ENCODE measurements around the gene CNTNAP5.
A peak's percentile ranks its signal among the peaks of the same experiment; 100 is the strongest.

Gene CNTNAP5

DNA sequence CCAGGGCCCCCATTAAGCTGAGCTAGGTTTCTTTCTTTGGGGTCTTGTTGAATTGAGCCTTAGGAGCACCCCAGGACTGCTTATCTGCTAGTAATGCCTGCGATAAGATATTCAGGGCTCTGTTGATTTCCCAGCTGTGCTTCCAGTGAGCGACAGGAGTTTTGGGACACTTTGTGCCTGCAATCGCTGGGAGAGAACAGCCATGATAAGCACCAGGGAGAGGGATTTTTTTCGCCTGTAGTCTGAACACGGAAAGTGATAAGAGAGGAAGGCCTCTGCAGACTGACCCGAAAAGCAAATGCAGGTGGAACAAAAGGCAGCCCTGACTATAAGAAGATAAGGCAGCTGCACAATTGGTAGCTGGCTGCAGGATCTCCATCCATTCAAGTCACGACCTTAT is 244.3 kb downstream of the CNTNAP5 start:
- DNase-seq (ENCODE audit: low spot score): no peak

DNA sequence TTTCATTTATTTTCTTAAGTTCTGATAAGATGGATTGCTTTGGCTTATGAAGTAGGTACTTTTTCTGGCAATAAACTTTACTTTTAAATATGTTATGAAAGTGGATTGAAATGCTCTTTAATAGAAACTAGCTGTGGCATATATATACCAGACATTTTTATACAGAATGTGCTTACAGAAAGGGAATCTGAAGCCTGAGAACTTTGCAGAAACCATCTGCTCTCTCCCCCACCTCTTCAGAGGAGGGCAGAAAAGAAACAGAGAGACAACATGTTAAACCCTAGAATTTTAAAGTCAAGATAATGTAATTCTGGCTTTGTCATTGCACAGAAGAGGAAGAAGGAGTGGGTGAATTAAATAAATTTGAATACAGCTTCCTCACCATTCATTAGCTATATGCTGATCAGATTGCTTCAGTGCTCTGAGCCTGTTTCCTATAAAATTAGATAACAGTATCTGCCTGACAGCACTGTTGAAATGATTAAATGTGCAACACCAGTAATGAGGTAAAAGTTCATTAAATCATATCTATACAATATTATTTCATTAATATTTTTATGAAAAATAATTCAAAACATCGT is 247.3 kb downstream of the CNTNAP5 start:
- no peak for DNase-seq (ENCODE audit: low spot score)

DNA sequence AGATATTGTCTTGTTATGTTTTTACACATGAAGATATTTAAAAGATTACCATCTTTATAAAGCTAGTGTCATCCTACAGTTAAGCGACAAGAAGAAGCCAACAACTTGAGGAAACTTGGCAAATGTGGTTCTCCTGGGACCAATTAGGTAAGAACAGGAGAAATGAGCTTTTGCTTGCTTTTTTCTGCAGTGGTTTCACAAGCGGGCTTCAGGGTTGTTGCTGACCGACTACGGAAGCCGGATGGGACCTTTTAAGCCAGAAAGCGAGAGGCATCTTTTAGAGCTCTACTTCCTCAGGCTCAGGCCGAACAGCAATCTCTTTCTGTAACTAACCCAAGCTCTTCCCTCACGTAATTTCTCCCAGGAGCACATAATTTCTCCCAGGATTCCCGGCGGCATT is 256.5 kb downstream of the CNTNAP5 start:
- DNase-seq (ENCODE audit: low spot score): no peak

DNA sequence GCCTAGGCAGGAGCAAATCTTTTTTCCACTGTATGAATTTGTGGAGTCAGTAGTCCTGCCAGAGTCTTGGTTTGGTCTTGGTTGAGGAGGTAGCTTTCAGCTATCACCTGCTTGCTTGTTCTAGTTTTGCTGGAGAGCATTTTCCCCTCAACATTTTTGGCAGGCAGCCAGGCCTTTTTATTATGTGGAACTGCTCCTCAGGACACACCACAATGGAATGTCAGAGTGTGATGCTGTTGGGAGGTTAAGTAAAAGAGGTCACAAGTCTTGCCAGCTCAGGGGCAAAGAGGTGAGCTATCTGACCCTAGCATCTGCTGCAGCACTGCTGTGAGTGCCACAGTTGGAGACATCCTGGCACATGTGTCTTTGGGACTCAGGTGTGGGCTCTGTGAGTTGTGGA is 258.0 kb downstream of the CNTNAP5 start:
- peak; percentile 54 for DNase-seq (ENCODE audit: low spot score)

DNA sequence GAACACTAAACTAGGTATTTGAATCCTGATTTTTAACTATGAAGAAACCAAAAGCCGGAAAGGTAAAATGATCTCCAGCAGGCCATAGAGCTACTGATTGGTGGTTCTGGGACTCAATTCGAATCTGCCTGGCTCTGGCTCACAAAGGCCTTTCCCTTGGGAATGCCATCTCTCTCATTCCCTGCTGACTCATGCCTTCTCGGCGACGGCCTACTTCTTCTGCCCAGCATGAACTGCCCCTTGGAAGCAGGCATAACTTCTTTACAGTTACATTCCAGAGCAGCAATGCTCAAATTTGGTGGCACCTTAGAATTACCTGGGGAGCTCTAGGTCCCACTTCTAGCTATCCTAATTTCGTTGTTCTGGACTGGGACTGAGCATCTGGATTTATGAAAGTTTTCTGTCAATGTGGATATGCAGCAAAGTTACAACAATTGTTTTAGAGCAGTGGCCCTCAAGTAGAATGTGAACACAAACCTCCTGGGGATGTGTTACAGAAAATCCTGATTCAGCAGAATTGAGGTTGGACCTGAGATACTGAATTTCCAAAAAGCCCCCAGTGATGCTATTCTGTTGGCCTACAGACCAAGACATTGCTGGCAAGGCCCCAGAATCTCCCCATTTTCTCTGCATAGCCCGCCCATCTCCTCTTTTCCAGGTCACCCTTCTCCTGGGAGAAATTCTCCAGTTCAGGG is 261.1 kb downstream of the CNTNAP5 start:
- no peak for DNase-seq (ENCODE audit: low spot score)

DNA sequence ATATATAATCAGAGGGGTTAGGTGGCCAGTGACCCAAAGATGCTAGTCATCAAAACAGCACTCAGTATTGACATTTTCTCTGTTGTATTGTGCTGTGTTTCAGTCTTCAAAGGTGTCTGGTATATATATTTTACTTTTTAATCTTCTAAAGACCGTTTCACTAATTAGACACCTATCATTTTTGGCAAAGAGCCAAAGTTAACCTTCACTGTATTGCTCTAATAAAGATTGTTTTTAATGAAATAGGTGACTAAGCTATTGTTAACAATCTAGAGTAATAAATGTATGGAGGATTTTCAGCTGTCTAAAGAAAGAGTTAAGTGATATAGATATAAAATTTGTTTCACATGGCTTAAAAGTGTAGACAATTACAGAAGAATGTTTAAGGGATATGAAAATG is 264.0 kb downstream of the CNTNAP5 start:
- DNase-seq (ENCODE audit: low spot score): no peak

DNA sequence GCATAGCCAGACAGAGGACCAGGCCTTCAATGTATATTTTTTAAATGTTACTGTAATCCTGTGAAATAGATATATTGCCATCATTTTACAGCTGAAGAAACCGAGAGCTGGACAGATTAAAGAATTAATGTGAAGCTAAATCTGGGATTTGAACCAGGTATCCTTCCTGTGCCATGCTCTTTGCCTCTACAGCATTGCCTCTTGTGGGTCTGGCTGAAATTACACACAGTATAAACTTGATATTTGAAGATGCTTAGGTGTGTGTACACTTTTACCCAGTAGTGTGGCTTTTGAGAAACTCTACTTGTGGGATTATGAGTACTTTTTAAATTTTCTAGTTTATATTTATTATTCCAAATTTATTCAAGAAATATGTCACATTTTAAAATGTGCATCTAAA is 264.5 kb downstream of the CNTNAP5 start:
- no peak for DNase-seq (ENCODE audit: low spot score)

DNA sequence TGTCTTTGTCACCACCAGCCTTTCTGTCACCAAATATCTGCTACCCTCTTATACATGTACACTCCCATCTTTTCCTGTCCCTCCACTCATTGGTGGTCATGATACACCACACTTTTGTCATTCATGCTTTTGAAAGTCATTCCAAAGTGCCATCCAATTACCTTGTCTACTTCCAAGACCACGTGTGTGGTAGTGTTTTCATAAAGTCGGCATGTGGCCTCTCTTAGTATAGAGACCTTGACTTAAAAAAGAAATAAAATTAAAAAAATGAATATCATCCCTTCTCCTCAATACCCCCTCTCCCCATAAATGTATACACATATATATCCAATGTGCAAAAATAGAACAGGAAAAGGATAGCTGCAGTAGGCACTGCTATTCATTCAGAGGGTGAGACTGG is 271.4 kb downstream of the CNTNAP5 start:
- no peak for DNase-seq (ENCODE audit: low spot score)

DNA sequence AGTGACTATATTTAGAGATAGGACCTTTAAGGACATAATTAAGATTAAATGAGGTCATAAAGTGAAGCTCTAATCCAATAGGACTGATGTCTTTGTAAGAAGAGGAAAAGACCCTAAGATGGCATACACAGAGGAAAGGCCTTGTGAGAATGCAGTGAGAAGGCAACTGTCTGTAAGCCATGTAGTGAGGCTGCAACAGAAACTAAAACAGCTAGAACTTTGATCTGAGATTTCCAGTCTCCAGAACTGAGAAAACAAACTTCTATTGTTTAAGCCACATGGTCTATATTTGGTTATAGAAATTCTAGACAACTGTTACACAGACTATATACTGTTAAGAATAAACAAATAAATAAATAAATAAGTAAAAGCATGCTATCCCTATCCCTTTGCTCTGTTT is 276.8 kb downstream of the CNTNAP5 start:
- no peak for DNase-seq (ENCODE audit: low spot score)

DNA sequence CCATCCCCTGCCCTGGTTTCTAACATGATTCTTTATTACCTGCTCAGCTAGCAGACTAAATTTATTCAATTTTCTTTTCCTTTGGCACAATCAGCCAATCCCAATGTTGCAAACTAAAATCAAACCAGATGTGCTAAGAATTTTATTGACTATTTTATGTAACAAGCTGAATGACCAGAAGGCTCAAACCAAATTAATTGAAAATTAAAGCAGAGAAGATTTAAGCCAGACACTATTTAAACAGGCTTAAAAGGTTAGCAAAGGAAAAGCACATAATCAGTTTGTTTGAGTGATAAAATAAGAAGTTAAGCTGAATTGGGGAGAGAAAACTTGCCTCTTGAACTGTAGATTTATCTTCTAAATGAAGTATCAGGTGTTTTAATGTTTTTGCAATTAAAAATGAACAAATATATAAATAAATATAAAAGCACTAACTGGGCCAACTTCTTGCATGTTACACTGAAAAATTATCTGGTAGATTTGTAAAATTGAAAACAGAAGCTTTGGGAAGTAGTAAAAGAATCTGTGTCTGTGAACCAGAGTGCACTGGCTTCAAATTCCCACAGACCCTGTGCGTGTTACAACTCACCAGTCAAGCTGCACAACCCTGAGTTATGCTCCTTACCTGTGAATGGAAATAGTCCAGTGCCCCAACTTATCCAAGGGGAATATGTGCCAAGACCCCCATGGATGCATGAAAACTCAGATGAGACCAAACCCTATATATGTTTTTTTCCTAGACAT is 283.4 kb downstream of the CNTNAP5 start:
- no peak for DNase-seq (ENCODE audit: low spot score)

DNA sequence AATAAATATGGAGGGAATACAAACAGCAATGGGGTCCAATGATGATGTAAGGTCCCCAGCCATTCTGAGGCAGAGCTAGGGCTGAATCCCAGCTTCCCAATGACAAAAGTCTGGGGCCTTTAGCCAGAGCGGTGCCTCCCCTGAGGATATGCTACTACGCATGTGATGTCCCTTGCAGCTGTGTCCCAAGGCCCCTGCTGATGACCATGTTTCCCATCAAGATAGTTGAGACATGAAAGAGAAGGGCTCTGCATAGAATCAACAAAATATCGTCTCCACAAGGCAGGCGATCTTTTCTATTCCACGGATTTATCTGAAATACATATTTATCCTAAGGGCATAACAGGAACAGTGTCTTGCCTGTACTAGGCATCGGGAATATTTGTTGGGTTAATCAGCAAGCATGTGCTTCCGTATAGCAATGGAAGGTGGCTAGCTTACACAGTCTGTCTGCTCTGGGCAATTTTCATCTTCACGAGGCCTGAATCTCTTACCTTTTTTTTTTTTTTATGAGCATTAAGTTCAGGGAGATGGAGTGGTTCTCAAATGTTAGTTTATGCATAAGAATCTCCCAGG is 284.6 kb downstream of the CNTNAP5 start:
- DNase-seq (ENCODE audit: low spot score): no peak

DNA sequence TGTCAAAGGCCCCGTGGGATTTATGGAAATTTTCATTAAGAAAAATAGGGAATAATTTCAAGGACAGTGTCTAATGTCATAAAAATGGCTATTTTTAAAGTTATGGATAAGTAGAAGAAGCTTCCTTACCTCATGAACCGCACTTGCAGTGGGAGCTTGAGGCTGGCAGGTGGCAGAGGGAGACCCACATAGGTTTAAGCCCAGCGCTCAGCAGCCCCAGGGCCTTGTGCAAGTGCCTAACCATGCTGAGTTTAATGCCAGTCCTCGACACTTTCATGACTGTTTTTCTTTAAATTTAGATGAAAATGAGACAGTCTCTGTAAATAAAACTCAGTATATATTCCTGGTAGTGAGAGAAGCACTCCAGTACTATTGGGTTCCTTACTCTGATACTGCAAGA is 285.6 kb downstream of the CNTNAP5 start:
- DNase-seq (ENCODE audit: low spot score): no peak

DNA sequence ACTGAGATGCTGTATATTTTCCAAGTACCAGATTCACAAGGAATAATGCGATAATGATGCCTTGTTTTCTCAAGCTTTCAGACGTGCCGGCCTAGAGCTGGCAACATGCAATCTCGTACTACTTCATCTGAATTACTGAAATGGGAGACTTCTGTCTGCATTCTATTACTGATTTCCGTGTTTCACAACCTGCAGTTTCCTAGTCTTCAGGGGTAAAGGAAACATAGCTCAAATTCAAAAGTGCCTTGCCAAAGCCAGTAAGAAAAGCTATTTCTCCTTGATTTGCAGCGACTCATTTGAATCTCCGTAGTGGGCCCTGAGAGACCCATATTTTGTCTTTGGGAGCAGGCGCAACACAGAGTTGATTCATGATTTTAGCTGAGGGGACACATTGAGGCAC is 289.0 kb downstream of the CNTNAP5 start:
- DNase-seq (ENCODE audit: low spot score): no peak

DNA sequence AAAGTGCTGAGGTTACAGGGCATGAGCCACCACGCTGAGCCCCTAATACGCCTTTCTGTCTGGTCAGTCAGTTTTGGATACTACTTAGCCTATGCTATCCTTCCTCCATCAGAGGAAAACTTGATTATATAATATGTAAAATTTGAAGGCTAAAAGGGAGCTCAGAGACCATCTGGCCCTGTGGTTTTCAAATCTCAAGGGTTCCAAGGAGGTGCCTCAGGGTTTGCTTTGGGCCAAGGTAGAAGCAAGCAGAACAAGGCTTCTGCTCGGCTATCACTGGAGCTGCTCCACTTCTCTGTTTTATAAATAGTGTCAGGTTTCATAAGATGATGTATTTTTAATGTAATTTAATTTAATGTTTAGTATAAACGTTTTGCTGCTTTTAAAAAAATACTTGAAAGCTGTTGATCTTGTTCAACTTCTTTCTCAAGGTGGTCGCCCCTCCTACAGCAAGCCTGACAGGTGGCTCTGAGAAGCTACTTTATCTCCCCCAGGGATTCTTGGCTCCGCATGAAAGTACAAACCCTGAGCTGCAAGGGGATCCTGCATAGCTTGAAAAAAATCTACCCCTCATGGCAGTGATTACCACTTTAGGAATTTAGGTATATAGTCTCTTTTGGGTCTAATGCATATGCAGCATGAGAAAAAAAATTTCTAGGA is 290.3 kb downstream of the CNTNAP5 start:
- DNase-seq (ENCODE audit: low spot score): no peak

DNA sequence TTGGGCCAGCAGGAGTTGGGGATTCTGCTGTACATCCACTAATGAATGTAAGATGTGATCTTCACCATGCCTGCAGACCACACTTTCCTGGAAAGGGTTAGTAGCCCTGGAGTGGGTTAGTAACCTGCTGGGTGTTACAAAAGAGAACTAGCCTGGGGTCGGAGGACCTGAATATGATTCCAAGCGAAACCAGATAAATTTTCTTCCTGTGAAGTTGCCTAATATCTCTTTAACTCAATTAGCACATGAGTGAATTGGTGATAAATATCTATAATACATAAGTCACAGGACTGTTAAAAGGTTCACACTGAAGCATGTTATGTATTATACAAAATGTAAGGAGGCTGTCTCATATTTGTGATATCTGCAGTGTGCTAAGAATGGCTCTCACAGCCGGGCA is 291.0 kb downstream of the CNTNAP5 start:
- DNase-seq (ENCODE audit: low spot score): no peak

DNA sequence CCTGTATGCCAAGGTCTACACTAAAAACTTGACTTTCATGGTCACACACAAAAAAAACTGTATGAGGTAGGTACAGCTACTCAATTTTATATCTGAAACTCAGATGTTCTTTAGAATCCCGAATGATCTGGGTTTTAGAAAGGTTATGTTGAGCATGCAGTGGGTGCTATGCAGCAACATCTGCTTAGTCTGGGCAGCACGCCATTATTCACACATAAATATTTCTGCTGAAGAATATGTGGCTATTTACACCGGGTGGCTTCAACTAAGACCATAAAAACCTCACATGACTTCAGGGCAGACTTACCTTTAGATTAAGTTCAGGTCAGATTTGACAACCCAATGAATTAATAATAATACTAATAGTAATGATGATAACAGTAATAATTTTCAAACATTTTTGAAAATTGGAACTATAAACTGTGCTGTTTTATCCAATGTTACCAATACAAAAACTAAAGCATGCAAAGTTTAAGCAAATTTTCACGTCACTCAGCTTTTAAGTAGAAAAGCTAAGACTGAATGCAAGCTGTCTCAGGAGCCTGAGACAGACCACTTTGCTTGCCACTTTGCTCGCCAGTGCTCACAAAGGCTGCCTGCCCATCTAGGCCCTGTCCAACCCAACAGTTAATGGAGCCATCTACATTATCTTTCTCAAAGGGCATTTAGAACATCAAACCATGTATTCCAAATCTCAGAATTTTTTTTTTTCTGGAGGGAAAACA is 292.0 kb downstream of the CNTNAP5 start:
- no peak for DNase-seq (ENCODE audit: low spot score)

DNA sequence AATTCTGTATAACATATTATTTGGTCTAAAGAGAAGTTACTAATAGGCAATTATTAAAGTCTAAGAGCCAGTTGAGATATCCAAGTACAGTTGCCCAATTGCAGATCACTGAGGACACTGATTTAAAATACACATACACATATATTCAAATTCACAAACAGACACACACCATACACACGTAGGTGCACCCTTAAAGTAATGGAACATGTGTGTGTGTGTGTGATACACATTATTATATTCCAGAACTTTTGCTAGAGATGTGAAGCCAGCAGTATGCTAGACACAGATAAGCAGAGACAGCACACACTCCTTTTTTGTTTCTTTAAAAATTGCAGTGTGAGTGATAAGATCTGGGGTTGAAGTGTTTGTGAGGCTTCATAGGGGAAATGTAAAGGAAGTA is 292.5 kb downstream of the CNTNAP5 start:
- no peak for DNase-seq (ENCODE audit: low spot score)

DNA sequence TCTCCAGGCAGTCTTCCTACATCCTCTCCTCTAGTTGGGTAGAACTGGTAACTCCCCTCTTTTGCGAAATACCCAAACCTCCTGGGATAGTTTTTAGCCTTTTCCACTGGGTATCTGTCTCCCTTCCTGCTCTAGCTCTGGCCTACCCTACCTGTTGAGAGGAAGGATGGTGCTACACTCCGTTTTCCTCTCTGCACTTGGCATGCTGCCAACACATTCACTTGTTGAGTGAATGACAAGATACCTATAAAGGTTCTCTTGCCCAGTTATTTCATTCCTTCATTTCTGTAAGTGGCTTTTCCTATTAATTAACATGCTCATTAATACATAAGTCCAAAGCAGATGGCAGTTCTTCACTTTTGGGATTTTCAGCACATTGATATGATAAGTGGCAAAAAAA is 293.8 kb downstream of the CNTNAP5 start:
- DNase-seq (ENCODE audit: low spot score): no peak

DNA sequence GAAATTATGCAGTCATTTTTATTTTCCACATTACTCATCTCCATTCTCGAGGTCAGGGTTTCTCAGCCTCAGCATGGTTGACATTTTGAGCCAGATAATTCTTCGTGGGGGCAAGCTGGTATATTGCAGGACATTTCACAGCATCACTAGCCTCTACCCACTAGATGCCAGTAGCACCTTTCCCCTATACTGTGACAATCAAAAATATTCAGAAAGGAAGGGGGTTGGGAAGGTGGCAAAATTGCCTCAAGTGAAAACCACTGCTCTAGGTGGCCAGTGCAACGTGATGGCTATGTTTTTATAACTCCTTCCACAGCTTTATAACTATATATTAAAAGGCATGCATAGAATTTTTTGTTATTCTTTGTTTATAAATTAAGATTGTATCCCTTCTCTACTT is 294.5 kb downstream of the CNTNAP5 start:
- no peak for DNase-seq (ENCODE audit: low spot score)

DNA sequence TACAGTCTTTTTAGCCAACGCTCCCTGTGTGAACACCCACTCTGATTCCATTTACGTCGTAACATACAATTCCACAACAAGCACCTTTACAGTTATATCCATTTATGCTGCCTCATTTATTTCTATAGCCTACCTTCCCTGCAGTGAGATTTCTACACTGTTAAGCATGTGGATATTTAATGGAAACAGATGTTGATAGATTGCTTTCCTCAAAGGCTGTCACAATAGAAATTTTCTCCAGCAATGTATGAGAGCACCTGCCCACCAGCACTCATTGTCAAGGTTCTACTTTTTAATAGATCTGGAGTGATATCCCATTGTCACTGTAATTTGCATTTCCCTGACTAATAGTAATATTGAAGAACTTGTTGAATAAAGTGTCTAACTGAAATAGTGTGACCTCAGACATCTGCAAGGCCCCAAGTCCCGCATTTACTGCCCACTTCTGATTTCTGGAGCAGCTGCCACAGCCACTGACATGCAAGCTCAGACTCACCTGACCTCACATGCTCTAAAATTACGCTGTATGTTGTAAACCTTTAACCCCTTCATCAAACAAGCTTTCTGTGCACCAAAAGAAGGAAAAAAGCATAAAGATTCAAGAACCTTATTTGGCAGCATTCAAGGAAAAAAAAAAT is 295.1 kb downstream of the CNTNAP5 start:
- no peak for DNase-seq (ENCODE audit: low spot score)

DNA sequence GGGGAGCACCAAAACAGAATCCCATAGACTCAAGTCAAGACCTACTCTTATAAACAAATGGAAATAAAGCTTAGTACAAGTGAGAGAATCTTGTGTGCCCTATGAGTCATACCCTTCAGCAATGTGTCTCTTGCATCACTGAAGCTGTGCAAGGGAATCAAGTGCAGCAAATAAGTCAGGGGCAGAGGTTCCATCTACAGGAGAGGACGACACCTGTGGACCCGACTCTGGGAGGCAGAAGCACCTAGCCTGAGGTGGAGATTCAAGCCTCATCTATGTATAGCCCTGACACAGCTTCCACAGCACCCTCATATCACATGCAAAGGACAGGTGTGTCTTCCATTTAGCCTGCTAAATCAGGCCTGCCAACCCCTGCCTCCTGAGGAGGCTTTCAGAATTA is 298.2 kb downstream of the CNTNAP5 start:
- no peak for DNase-seq (ENCODE audit: low spot score)

All from LoVo (cell line).